Measurements from ENCODE around the gene ASIC3. TPM values are rescaled to one million over a fixed set of nuclear protein-coding genes. Genes with fewer than 3 reads are reported as not detected.

Gene ASIC3
- total and polyA plus RNA-seq, 2 of the 4 experiments (the other 2 are of a cell fraction), result 0.74 TPM; not detected in 1

GRCh38 chr7:151000897-151001495, 47.3 kb upstream of the ASIC3 start:
- Histone ChIP-seq H2BK5ac (ENCODE audit: low read depth, low read length, poor library complexity, severe bottlenecking) (no peak overlapping the region), H3K4me1 (ENCODE audit: control insufficient read depth, insufficient read depth, low read length) (peaks cover 2% of the 10 kb centered on the region; the same call in 1 of the 2 replicates), H2AK5ac (ENCODE audit: low read depth, low read length) (no peak overlapping the region), H4K8ac (ENCODE audit: low read depth in 2 of 2, low read length in 2 of 2) (no peak overlapping the region), H3K79me1 (ENCODE audit: low read depth in 1 of 2, low read length in 2 of 2) (no peaks in the 10 kb centered on the region), H3K9me1 (ENCODE audit: insufficient read depth, low read length) (no peaks in the 10 kb centered on the region), H2BK15ac (ENCODE audit: low read depth, low read length) (no peak overlapping the region), H3K9me3 (ENCODE audit: control insufficient read depth, insufficient read depth, low read length) (no peaks in the 10 kb centered on the region), H3K4ac (ENCODE audit: low read depth, low read length) (no peak overlapping the region), H3K36me3 (ENCODE audit: control insufficient read depth, insufficient read depth, low read length) (no peaks in the 10 kb centered on the region), H2BK120ac (ENCODE audit: low read depth, low read length) (no peak overlapping the region), H3K27me3 (ENCODE audit: control insufficient read depth, insufficient read depth, low read length) (peaks cover 15% of the 10 kb centered on the region), H2AK9ac (replicated peaks; ENCODE audit: low read depth, low read length, poor library complexity) (no peak overlapping the region), H3K56ac (ENCODE audit: extremely low read depth, insufficient read depth, low read length) (no peak overlapping the region), H2AFZ (replicated peaks; ENCODE audit: low read length, poor library complexity) (no peak overlapping the region), H3K9ac (ENCODE audit: low read depth, low read length) (no peak overlapping the region), H3K4me2 (ENCODE audit: low read depth, low read length) (no peak overlapping the region), H3K14ac (replicated peaks; ENCODE audit: low read depth, low read length) (no peak overlapping the region), H3K23ac (ENCODE audit: low read depth, low read length) (no peak overlapping the region), H3K4me3 (ENCODE audit: insufficient read depth, low read depth, low read length) (no peak overlapping the region), H2BK20ac (ENCODE audit: low read depth, low read length) (no peak overlapping the region), H3K18ac (ENCODE audit: low read depth, low read length) (no peak overlapping the region), H3K27ac (ENCODE audit: insufficient read depth, low read length) (no peak overlapping the region), H4K91ac (ENCODE audit: insufficient read depth, low read depth, low read length) (no peak overlapping the region), H4K5ac (ENCODE audit: low read depth, low read length) (no peak overlapping the region), H4K20me1 (ENCODE audit: insufficient read depth, low read length) (no peaks in the 10 kb centered on the region)
- in situ Hi-C loops (cut with MboI; ENCODE audit: low sequenced_read_pairs), result no loop called here
- ChIA-PET POLR2A (ENCODE audit: unreplicated experiment) (no interaction called here), CTCF (no interaction called here)
- WGBS, 2 experiments (ENCODE audit: extremely low coverage in 2 of 2, insufficient read length in 1 of 2), result 75% methylated on average over 4 of the region's 13 CpGs; no CpG with 5 or more reads in 1 of the 2 experiments
- ATAC-seq (ENCODE audit: low read depth) (no peak), DNase-seq (no peak)
- dilution Hi-C loops (cut with HindIII; ENCODE audit: low sequenced_read_pairs, unreplicated experiment), result no loop called here
- TF ChIP-seq ELK1 (IDR thresholded peaks at IDR 0.05; ENCODE audit: borderline replicate concordance, low read depth, low read length) (no peak), CEBPB (IDR thresholded peaks at IDR 0.05; ENCODE audit: low read depth, low read length) (no peak), MXI1 (IDR thresholded peaks at IDR 0.05; ENCODE audit: borderline replicate concordance, low read depth, low read length) (no peak), MAFK (IDR thresholded peaks at IDR 0.05; ENCODE audit: low read depth, low read length) (no peak), RCOR1 (IDR thresholded peaks at IDR 0.05; ENCODE audit: insufficient replicate concordance, low read length) (no peak), SMC3 (IDR thresholded peaks at IDR 0.05; ENCODE audit: low read depth, low read length) (no peak), RAD21 (IDR thresholded peaks at IDR 0.05; ENCODE audit: low read length) (no peak), NFE2L2 (IDR thresholded peaks at IDR 0.05; ENCODE audit: low read depth, low read length) (no peak), POLR2A (IDR thresholded peaks at IDR 0.05; ENCODE audit: low read depth, low read length) (no peak), CHD1 (IDR thresholded peaks at IDR 0.05; ENCODE audit: low read depth, low read length) (no peak), MAZ (IDR thresholded peaks at IDR 0.05; ENCODE audit: borderline replicate concordance, low read depth, low read length) (no peak), USF2 (IDR thresholded peaks at IDR 0.05; ENCODE audit: low read depth, low read length) (no peak), FOS (IDR thresholded peaks at IDR 0.05; ENCODE audit: low read depth, low read length) (no peak), BHLHE40 (IDR thresholded peaks at IDR 0.05; ENCODE audit: low read depth, low read length) (no peak), RFX5 (IDR thresholded peaks at IDR 0.05; ENCODE audit: low read depth, low read length) (no peak), CTCF (conservative IDR thresholded peaks at IDR 0.05; ENCODE audit: low read depth, low read length) (no peak)
- intact Hi-C loops (cut with micrococcal nuclease), result no loop called here
- no TSS peak for BruUV-seq (replicated peaks)

Data from IMR-90 (cell line).